HG03108 (cell line): ENCODE measurements around the gene DFFB.

ENCODE experiments used
- ATAC-seq: cut with Tn5 transposase; IDR thresholded peaks from one replicate; pipeline ENCODE4 v1.9.1; 2021; ENCODE audit warnings: moderate library complexity; ENCODE audit not compliant: unreplicated experiment

The DFFB gene

GRCh38 chr1:3869751-3870301 lies 12.6 kb downstream of the DFFB start:
- no peak for ATAC-seq

DNA sequence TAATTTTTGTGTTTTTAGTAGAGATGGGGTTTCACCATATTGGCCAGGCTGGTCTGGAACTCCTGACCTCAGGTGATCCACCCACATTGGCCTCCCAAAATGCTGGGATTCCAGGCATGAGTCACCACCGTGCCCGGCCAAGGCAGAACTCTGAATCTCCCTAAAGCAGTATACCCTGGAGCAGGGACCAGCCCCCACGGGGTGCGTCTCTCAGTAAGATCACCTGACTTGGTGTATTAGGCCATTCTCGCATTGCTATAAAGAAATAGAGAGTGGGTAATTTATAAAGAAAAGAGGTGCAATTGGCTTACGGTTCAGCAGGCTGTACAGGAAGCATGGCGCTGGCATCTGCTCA lies 14.2 kb downstream of the DFFB start:
- no peak for ATAC-seq

- no peak for ATAC-seq
Measured at GRCh38 chr1:3872546-3872945, 15.3 kb downstream of the DFFB start.

DNA sequence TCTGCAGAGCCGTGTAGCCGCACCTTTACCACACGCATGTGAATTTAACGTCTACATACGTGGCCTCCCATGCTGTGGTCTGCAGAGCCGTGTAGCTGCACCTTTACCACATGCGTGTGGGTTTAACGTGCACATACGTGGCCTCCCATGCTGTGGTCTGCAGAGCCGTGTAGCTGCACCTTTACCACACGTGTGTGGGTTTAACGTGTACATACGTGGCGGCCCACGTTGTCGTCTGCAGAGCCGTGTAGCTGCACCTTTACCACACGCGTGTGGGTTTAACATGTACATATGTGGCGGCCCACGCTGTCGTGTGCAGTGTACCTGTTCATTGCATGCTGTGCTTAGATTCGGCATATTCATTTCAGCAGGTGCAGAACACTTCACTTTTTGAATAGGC lies 17.5 kb downstream of the DFFB start:
- no peak for ATAC-seq

GRCh38 chr1:3876716-3877115 lies 19.4 kb downstream of the DFFB start:
- no peak for ATAC-seq

DNA sequence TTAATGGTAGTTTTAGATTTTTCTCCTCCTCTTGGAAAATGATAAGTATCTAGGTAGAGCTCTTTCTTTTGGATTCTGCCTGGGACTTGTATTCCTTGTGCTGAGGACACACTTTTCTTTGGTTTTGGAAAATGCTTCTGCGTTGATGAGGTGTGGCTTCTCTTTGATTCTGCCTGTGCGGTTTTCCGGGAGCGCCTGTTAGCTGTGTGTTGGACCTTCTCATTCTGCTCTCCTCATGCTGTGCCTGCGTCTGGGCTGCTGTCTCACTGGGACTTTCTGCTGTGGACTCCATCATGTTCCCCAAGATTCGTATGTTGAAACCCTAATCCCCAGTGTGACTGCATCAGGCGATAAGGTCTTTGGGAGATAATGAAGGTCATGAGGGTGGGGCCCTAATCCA lies 21.8 kb downstream of the DFFB start:
- ATAC-seq, result no peak

DNA sequence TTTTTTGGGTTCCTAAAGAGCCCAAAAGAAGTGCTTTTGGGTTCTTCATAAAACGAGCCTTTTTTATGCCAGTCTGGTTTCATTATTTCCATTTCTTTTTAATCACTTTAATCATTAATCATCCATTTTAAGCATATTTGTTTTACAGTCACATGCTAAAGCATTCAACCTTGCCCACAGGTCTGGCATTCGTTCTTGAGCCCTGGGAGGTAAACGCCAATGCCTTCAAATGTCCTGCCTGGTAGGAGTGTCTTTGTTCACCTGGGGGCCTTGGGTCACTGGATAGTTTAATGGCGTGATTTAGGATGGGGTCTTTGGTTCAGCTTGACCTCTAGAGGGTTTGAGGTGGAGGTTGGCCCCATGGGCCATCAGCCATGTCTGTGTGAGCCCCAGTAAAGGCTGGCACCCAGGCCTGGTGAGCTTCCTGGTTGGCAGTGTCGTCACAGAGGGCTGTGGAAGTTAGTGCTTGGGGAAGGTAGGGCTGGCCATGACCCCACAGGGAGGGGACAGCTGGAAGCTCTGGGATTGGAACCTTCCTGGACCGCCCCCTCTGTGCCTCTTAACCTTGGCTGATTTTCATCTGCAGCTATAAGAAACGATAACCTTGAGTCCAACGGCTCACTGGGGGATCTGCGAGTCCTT lies 22.6 kb downstream of the DFFB start:
- ATAC-seq, result no peak

DNA sequence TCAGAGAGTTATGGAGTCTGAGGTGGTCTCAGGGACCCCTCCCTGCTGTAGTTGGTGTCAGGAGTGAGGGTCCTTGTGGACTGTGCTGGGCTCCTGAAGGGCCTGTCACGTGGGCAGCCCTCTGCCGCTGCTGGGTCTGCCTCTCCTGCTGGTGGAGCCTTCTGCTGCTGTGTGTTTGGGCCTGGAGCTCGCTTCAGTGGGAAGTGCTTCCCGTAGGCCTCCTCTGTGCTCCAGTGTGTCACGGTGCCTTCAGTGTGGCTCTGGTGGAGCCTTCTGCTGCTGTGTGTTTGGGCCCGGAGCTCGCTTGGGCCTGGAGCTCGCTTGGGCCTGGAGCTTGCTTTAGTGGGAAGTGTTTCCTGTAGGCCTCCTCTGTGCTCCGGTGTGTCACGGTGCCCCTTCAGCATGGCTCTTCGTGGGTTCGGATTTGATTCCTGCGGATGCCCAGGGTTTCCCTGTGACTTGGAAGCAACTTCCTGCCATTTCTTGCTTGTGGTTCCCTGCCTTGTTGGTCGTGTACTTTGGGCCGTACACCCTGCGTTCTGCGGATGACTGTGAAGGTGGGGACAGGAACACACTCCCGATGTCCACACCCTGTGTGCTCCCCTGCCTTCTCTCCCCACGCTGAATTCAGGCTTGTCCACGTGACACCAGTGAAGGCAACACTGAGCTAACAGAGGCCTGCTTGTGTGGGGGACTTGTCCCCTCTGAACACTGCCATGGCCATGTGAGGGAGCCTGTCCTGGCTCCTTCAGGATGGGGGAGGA lies 23.3 kb downstream of the DFFB start:
- no peak for ATAC-seq

DNA sequence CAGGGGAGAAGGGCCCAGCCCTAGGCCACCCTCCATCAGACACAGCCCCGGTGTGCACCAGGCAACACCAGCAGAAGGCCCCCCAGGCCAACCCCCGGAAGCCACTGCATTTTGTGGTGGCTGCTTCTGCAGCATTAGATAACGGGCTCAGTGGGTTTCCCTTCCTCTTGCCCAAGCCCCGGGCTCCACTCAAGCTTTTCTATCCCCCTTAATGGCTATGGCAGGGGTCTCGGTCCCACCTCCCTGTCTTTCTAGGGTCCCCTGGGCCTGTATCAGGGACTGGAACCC lies 23.9 kb downstream of the DFFB start:
- ATAC-seq, result no peak

DNA sequence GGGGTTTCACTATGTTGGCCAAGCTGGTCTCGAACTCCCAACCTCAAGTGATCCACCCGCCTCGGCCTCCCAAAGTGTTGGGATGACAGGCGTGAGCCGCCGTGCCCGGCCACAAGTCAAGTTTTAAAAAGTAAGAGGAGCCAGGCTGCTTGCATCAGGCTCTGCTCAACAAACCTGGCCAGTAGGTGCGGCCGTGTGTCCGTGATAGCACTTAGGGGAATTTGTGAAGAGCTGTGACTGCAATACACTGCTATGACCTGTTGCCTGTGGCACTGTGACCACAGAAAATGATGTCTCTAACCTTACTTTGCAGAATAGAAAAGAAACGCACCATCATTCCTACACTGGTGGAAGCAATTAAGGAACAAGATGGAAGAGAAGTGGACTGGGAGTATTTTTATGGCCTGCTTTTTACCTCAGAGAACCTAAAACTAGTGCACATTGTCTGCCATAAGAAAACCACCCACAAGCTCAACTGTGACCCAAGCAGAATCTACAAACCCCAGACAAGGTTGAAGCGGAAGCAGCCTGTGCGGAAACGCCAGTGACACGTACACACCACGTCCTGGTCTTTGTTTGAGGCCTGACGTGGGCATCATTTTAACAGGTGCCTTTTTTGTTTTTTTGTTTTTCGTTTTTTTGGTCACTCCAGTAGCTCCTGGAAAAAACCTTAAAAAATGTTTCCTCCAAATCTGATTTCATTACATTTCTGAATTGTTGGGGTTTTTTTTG lies 26.1 kb downstream of the DFFB start:
- no peak for ATAC-seq

GRCh38 chr1:3884966-3885365 lies 27.7 kb downstream of the DFFB start:
- ATAC-seq, result no peak

DNA sequence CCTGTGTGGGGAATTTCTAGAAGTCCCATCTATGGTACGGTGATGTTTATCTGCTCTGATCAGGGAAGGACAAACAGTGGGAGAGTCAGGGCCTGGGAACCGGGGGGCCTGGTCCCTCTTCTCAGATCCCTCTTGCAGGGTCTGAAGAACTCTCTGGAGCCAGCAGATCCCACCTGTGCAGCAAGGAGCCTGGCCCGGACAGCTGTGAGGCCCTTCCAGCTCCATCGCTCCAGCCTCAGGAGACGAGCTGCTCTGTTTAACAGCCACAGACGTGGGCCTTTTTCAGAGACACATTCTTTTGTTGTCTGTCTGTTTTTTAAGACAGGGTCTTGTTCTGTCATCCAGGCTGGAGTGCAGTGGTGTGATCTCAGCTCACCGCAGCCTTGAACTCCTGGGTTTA lies 28.3 kb downstream of the DFFB start:
- no peak for ATAC-seq

DNA sequence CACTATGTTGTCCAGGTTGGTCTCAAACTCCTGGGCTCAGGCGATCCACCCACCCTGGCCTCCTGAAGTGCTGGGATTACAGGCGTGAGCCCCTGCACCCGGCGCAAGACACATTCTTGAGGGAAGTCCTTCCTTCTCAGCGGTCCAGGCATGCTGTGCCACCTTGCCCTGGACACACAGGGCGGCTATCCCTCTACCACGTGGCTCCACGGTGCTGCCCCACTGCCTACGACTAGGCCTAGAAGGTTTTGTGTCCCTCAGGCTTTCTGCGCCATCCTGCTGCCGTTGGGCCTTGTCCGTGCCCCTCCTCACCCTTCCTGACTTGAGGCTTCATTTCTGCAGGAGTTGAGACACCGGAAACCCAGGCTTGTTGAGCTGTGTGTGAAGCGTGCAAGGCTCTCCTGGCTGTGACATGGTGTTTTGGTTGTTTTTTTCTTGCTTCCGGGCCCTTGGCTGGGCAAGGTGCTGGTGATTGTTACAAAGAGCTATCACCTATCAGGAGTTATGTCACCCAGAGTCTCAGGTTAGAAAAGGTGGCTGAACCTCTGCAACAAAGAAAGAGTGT lies 28.9 kb downstream of the DFFB start:
- no peak for ATAC-seq

DNA sequence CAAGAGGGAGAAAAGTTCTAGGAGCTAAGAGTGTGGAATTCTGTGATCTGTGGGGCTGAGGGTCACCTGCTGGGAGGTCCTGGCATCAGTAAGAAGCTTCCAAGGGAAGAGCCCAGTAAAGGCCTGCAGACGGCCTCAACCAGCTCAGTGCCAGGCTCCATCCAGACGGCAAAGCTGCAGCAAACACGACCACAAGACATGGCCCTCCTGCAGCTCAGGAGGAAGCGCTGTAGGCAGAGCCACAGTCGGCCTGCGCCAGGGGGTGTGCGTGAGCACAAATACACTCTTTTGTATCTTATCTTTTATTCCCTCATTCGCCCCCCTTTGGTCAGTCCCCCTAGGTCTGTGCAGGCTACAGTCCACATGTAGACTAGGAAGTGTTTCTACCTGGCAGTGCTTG lies 29.4 kb downstream of the DFFB start:
- no peak for ATAC-seq

DNA sequence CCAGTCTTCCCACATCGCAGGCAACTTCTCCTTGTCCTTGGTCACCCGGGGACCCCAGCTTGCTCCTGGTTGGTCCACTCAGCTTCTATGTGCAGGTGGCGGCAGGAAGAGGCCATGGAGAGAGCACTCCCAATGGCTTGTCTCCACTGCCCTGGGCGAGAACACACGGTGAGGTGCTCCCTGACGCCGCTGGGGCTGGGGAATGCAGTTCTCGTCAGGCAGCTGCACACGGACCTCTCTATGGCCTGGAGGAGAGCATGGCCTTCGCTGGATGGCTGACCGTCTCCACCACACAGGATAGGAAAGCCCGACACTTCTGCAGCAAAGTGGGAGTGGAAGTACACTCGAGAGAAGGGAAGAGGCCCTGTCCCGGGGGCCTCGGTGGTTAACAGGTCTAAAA lies 31.0 kb downstream of the DFFB start:
- no peak for ATAC-seq

DNA sequence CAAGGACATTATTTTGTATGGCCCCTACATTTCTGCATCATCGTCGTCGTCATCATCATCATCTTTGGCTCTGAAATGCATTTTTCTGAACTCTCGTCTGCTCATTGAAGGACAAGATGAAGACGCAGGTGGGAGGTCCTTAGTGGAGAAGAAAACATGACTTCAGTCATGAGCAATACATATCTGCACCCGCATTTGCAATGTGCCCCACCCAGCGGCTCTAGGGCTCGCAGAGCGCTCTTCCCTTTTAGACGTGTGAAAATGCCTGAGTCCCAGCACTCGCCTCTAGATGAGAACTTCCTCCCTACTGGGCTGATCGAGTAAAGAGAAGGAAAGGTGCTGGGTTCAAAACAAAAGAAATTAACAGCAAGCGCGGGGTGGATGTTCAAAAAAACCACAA lies 32.7 kb downstream of the DFFB start:
- ATAC-seq, result no peak

DNA sequence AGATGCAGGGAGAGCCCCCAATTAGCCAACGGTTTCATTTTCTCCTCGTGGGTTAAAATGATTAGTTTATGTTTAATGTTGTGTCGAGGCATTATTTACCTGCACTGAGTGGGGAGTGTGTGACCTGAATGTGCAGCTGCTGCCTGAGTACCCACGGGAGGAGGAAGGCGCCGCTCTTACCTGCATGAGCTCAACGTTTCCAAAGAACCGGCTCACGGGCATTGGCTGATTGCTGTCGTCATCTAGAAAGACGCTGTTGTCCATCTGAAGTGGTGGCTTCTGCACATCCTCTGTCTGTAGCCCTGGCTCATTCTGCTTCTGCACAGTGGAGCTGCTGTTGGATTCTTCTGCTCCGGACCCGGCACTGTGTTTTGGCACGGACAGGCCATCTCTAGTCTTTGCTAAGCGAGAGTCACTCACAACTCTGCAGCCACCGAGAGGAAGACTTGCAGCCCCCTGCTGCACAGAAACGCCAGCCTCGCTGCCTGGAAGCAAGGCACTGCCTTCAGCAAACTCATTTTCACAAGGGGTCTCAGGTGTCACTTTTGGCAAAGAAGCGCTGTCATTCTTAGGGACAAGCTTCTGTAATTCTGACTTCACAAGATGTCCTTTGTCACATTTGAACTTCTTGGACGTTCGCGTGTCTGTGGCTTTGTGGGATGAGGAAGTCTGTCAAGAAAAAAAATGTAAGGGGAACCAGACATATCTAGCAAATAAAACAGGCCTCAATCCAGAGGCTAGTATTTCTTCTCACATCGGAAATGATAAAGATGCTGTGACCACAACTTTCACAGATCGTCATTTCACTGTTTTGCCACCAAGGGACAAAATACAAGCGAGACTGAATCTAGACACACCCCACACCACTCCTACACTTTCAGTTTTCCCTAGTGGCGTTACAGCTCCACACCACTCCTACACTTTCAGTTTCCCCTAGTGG lies 33.4 kb downstream of the DFFB start:
- ATAC-seq, result no peak

GRCh38 chr1:3891329-3891865 lies 34.1 kb downstream of the DFFB start:
- no peak for ATAC-seq

- no peak for ATAC-seq
Measured at GRCh38 chr1:3892748-3893147, 35.5 kb downstream of the DFFB start.

DNA sequence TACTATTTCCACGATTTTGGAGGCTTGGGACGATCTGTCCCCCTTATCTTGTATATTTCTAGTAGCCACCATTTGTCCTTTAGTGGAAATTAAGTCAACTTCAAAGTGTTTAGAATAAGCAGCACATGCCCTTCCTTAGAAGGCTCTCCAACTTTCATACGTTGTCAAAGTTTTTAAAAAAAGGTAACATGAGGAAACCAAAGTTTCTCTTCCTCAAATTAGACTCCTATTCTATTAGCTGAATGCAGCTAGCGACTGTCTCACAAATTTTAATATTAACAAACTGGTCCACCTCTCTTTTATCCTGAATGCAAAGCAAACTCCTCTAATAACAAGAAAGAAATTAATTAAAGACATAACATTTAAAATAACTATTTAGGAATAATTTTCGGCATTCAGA lies 35.9 kb downstream of the DFFB start:
- no peak for ATAC-seq
